ENCODE data around the gene RNF4.

RNF4 gene

DNA sequence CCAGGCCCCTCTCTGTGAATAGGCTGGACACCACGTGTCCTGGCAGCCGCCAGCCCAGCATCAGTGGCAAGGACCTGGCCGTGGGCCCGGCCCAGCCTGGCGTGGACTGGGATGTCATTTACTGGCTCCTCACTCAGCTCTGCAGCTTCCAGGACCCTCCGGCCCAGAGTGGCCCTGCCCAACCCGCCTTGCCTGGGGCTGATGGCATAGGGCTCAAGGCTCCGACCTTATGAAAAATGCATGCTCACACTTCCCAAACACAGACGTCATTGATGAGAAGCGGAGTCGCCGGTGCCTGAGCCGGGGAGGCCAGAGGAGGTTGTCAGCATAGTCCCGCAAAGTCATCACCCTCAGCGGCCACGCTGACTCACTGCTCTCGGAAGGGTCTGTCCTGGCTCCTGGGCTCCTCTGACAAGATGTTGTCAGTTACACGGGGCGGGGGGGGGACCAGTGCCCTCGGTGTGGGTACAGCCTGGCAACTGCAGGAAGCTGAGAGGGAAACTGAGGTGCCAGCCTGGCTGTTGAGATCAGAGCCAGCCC, 35.8 kb upstream of the RNF4 start:
- Mint-ChIP-seq H3K4me3 (no peak overlapping the region), H3K9me3 (no peaks in the 10 kb centered on the region), H3K4me1 (ENCODE audit: low read depth) (no peaks in the 10 kb centered on the region), H3K27me3 (ENCODE audit: low read depth) (peaks cover 3% of the 10 kb centered on the region), H3K36me3 (ENCODE audit: low read depth) (no peaks in the 10 kb centered on the region), H3K27ac (no peak overlapping the region)

DNA sequence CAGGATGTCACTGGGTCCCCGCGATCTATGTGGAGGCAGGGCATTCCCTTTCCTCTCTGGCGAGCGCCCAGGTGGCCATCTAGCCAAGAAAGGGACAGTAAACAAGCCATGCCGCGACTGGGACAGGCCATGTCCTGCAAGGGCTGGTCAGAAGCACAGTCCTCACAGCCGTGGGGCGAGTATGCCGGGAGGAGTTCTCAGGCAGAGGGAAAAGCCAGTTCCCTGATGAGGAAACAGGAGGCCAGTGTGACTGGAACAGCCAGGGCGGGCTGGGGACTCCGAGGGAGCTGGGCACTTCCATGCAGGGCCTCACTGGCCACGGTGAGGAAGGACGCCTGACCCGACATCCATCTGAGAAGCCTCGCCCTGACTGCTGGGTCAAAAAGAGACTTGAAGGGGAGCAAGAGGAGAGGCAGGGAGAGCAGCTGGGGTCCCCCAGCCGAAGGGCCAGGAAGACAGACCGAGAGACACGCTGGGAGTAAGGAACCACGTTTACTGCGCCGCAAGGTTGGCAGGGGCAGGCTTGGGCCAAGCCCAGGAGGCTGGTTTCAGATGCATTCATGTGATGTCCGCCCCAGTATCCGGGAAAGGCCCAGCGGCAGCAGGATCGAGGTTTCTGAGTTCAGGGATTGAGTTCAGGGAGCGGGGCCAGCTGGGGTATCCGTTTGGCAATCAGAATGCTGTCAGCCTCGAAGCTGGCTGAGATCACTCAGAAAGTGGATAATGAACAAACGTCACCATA, 35.1 kb upstream of the RNF4 start:
- H3K27me3 Mint-ChIP-seq (ENCODE audit: low read depth), result peaks cover 3% of the 10 kb centered on the region
- no peaks in the 10 kb centered on the region for H3K36me3 Mint-ChIP-seq (ENCODE audit: low read depth)
- no peak overlapping the region for H3K27ac Mint-ChIP-seq
- no peaks in the 10 kb centered on the region for H3K4me1 Mint-ChIP-seq (ENCODE audit: low read depth)
- no peaks in the 10 kb centered on the region for H3K9me3 Mint-ChIP-seq
- no peak overlapping the region for H3K4me3 Mint-ChIP-seq

DNA sequence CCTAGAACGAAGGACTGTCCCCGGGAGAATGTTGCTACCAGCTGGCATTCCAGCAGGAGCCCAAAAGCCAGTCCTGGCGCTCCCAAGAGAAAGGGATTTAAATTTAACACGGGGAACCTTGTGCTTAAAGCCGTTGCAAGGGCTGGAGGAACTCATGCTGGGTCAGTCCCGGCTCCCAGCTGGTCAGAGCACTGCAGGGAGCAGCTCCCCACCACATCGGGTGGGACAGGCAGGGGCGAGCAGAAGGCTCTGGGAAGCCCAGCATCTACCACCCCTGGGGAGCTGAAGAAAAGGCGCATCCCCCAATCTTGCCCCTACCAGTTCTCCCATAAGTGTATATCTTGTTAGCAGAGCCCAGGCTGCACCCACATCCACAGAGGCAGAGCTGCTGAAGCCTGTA, 34.5 kb upstream of the RNF4 start:
- Mint-ChIP-seq H3K27me3 (ENCODE audit: low read depth) (peaks cover 3% of the 10 kb centered on the region), H3K9me3 (no peaks in the 10 kb centered on the region), H3K4me3 (no peak overlapping the region), H3K27ac (no peak overlapping the region), H3K36me3 (ENCODE audit: low read depth) (no peaks in the 10 kb centered on the region), H3K4me1 (ENCODE audit: low read depth) (no peaks in the 10 kb centered on the region)

DNA sequence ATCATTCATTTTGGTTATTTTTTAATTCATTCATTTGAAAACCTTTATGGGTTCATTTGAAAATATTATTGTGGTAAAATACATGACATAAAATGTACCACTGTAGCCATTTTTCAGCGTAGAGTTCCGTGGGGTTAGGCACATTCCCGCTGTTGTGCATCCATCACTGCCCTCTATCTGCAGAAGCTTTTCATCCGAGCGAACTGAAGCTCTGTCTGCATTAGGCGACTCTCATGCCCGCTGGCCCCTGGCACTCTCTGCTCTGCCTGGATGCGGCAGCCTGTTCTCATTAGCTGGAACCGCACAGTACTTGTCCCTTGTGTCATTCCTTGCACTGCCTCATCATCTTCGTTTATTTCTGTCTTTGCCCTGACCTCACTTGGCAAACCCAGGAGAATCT, 32.6 kb upstream of the RNF4 start:
- no peak overlapping the region for H3K27ac Mint-ChIP-seq
- H3K27me3 Mint-ChIP-seq (ENCODE audit: low read depth), result peaks cover 3% of the 10 kb centered on the region
- no peaks in the 10 kb centered on the region for H3K9me3 Mint-ChIP-seq
- no peak overlapping the region for H3K4me3 Mint-ChIP-seq
- H3K4me1 Mint-ChIP-seq (ENCODE audit: low read depth), result no peaks in the 10 kb centered on the region
- H3K36me3 Mint-ChIP-seq (ENCODE audit: low read depth), result no peaks in the 10 kb centered on the region

DNA sequence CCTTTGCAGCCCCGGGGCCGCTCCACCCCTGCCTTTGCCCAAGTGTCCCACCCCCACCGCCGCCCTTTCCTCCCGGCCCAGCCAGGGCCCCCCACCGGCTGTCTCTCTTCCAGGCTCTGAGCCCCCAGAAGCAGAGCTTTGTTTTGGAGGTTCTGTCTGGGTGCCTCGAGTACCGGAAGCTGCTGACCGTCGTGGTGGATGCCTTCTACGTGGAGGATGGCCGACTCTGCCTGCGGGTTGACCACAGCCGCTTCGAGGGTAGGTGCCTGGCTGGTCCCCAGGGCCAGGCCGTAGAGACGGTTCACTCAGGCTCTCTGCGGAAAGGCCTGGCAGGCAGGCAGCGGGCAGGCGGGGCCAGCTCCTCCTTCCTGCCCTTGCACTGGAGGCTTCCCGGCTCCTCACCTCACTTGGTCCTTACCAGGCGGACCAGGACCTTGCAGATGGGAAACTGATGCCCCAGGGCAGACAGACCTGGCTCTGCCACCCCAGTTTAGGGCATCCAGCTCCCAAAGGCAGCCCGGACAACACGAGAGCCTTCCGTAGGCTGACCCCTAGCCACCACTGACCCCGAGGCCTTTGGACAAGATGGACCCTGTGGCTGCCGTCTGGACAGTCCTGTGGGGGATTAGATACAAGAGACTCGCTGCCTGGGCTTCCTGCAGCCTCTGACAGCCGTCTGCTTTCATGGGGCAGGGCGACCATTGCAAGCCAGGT, 32.0 kb upstream of the RNF4 start:
- no peaks in the 10 kb centered on the region for H3K9me3 Mint-ChIP-seq
- H3K27me3 Mint-ChIP-seq (ENCODE audit: low read depth), result peaks cover 3% of the 10 kb centered on the region
- H3K27ac Mint-ChIP-seq, result no peak overlapping the region
- H3K36me3 Mint-ChIP-seq (ENCODE audit: low read depth), result no peaks in the 10 kb centered on the region
- H3K4me1 Mint-ChIP-seq (ENCODE audit: low read depth), result peaks cover 2% of the 10 kb centered on the region
- no peak overlapping the region for H3K4me3 Mint-ChIP-seq

DNA sequence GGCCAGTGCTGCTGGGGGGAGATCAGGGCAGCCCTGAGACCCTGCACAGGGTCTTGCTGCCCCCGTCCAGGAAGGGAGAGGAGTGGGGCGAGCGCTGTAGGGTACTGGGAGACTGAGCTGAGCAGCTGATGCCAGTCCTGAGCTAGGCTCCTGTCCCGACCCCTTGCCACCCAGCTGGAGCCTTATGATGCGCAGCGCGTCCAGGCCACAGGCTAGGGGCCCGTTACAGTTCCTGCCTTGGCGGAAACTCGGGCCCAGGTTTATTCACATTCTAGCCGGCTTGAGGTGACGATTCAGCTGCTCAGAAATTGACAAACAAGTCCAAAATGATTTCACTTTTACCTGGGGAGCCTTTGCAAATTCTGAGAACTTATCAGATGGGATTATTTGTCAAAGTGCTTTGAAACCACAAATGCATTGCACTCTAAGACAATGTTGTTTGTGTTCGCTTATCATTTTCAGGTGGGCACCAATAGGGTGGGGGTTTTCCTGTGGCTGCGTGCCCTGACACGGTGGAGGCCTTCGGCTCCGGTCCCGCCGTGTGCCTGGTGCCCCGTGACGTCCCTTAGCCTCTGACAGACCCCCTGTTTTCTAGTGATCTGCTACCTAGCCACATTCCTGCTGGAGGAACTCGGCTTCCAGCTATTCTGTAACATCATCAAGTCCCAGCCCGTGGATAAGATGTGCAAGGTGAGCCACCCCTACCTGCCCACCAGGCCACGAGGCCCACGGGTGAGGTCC, 31.3 kb upstream of the RNF4 start:
- Mint-ChIP-seq H3K36me3 (ENCODE audit: low read depth) (no peaks in the 10 kb centered on the region), H3K27ac (no peak overlapping the region), H3K27me3 (ENCODE audit: low read depth) (peaks cover 3% of the 10 kb centered on the region), H3K4me3 (no peak overlapping the region), H3K4me1 (ENCODE audit: low read depth) (peaks cover 2% of the 10 kb centered on the region), H3K9me3 (no peaks in the 10 kb centered on the region)

DNA sequence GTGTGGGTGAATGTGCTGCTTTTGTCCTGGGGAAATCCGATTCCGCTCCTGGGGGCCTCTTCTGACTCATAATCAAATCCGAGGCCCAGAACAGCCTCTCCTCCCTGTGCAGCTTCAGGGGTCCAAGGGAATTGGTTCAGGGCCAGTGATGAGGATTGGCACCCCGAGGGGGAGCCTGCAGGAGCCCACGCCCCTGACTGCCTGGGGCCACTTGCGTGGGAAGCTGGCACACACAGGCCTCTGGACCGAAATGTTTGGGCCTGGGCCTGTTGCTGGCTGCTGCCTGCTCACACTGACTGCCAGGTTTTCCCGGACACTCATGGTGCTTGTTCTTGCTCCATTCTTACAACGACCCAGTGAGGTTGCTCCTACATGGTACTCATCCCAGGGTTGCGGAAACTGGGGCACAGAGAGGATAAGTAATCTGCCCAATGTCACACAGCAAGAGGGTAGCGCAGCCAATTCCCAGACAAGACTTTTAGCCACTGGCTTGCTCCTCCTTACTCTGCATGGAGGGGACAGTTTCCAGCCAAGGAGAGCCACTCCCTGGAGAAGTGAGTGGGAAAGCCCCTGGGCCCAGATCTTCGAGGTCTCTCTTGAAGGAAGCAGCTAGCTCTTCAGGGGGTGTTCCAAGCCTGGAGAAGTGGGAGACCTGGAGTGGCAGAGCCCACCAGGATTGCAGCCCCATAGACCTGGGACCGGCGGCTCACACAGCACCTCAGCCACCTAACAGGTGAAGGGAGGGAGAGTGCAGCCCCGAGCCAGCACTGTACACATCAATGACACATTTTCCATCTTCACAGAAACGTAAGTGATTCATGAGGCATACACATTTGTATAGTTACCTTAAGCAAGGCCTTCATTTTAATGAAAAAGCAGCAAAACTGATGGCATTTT, 29.8 kb upstream of the RNF4 start:
- H3K27me3 Mint-ChIP-seq (ENCODE audit: low read depth), result peaks cover 3% of the 10 kb centered on the region
- no peak overlapping the region for H3K27ac Mint-ChIP-seq
- peaks cover 2% of the 10 kb centered on the region for H3K4me1 Mint-ChIP-seq (ENCODE audit: low read depth)
- H3K36me3 Mint-ChIP-seq (ENCODE audit: low read depth), result no peaks in the 10 kb centered on the region
- H3K9me3 Mint-ChIP-seq, result no peaks in the 10 kb centered on the region
- H3K4me3 Mint-ChIP-seq, result no peak overlapping the region

DNA sequence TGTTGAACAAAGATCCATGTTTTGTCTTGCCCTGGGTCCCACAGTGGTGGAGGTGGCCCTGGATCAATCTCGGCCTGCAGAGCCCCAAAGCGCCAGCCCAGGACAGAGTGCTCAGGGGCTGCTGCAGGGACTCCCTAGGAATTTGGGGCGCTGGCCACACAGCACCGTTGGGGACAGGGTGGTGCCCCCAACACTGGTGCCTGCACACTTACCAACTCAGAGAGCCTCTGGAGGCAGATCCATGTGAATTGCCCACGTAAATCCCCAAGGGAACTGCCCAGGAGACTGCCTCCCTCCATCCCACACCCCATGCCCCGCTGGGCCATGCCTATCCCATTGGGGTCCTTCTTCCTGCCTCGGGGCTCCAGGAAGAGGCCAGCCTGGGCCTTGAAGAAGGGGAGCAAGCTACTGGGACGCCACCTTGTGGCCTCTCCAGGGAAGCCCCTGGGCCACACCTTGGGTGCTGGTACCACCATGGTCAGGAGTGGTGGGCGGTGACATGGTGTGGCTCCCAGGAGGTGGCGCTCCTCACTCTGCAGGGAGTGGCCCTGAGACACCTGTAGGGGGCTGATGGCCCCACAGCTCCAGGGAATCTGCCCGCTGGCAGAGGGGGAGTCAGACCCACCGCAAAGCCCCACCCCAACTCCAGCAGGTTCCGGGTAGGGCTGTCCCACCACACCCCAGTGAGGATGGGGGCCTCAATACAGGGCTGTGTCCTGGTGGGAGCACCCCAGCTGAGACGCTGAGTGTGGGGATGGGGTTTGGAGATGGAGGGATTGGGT, 27.3 kb upstream of the RNF4 start:
- Mint-ChIP-seq H3K27me3 (ENCODE audit: low read depth) (no peaks in the 10 kb centered on the region), H3K4me1 (ENCODE audit: low read depth) (peaks cover 2% of the 10 kb centered on the region), H3K36me3 (ENCODE audit: low read depth) (no peaks in the 10 kb centered on the region), H3K27ac (peak overlapping the region; percentile 27), H3K9me3 (no peaks in the 10 kb centered on the region), H3K4me3 (no peak overlapping the region)

DNA sequence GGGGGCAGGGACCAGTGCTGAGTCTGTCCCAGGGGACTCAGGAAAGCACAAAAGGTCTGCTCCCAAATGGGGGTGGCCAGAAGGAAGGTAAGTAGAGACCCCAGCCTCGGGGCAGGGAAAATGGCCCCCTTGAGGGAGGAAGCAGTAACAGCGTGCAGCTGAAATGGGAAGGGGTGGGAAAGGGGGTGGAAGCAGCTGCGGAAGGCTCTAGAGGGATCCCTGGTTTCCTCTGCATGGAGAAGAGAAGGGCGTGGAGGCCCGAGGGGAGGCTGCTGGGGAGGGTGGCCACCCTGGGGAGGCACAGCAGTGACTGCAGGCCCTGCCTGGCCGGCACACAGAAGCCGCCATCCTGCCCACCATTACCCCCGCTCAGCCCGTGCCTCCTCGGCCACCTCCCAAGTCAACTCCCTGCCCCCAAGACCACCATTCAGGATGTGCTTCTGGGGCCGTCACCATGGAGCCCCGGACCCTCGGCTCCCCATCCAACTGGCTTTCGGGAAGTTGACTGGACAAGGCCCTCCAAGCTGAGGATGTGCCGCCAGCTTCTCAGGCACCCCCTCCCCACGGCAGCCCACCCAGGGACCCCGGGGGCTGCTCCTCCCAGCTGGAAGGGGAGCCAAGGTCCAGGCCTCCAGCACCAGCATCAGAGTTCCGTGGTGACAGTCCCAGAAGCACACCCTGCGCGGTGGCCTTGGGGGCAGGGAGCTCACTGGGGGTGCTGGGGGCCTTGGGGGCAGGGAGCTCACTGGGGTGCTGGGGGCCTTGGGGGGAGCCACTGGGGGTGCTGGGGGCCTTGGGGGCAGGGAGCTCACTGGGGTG, 26.5 kb upstream of the RNF4 start:
- H3K27me3 Mint-ChIP-seq (ENCODE audit: low read depth), result no peaks in the 10 kb centered on the region
- no peaks in the 10 kb centered on the region for H3K9me3 Mint-ChIP-seq
- H3K4me1 Mint-ChIP-seq (ENCODE audit: low read depth), result peaks cover 2% of the 10 kb centered on the region
- no peak overlapping the region for H3K27ac Mint-ChIP-seq
- no peak overlapping the region for H3K4me3 Mint-ChIP-seq
- H3K36me3 Mint-ChIP-seq (ENCODE audit: low read depth), result no peaks in the 10 kb centered on the region

DNA sequence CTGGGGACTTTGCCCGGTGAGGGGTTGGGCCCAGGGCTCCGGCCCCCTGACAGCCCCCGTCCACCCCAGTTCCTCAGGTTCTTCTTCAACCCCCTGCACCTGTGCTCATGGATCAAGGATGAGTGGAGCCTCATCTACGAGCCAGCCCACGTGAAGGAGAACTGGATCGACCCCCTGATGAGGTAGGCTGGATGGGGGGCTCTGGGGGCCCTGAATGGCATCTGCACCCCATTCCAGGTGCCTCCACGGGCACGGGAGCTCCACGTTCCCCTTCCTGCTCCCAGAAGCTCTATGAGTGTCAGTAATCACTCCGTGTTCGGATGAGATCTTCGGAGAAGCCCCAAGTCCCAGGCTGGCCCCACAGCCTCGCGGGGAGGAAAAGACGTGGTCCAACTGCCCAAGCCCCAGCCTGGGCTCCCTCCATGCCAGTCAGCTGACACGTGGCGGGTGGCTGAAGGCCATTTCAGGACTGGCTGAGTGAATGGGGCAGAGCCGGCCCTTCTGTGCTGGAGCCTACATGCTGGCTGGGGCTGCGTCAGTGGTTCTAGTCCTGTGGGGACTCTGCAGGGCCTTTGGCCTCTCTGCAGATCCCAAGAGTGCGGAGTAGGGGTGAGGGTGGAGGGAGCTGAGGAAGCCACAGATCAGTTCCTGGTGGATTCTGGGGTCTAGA, 25.7 kb upstream of the RNF4 start:
- Mint-ChIP-seq H3K4me3 (no peak overlapping the region), H3K9me3 (no peaks in the 10 kb centered on the region), H3K27me3 (ENCODE audit: low read depth) (no peaks in the 10 kb centered on the region), H3K36me3 (ENCODE audit: low read depth) (no peaks in the 10 kb centered on the region), H3K27ac (no peak overlapping the region), H3K4me1 (ENCODE audit: low read depth) (peaks cover 2% of the 10 kb centered on the region)

DNA sequence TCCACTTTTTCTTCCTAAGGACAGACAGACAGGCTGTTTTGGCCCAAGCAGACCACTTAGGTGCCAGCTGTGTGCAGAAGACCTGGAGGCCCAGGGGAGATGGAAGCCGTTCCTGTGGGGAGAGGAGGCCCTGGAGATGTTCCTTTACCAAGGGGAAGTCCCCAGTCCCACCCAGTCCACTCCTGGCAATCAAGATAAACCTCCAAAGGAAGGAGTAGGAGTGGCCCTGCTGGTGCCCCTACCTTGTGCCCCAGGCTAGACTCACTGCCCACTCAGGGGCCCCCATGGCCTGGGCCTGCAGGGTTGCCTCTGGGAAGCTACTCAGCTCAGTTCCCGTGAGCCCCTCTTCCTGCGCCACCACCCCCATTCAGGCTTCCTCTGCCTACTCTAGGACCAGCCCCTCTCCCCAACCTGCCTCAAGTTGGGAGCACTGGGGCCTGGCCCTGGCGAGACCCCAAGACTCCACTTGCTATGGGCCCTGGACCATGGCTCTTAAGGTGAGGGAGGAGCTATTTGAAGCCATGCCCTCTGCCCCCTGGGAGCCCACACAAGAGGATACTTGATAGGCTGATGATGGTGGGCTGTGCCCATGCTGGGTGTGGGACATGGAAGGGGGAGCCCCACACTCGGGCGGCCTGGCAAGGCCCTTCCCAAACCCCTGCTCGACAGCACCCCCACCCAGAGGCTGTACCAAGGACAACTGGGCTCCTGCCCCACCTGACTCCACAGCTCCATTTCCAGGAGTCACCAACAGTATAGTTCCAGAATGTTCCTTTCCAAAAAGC, 24.8 kb upstream of the RNF4 start:
- Mint-ChIP-seq H3K4me3 (no peak overlapping the region), H3K27ac (no peak overlapping the region), H3K36me3 (ENCODE audit: low read depth) (no peaks in the 10 kb centered on the region), H3K9me3 (no peaks in the 10 kb centered on the region), H3K4me1 (ENCODE audit: low read depth) (peaks cover 2% of the 10 kb centered on the region), H3K27me3 (ENCODE audit: low read depth) (no peaks in the 10 kb centered on the region)

DNA sequence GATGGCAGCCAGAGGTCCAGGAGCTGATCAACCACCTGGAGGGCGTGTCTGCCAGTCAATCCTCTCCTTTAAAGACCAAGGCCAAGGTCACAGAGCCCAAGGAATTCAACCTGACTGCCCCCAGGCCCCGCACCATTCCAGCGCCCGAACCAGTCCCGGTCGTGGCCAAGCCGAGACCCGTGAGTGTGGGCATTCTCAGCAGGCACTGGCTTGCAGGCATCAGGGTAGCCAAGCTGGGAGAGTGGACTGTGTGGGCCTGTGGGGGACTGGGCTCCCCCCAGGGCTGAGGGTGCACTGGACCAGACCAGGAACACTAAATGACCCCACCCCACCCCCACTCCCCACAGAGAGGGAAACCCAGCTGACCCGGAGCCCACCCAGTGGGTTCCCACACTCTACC, 23.8 kb upstream of the RNF4 start:
- no peaks in the 10 kb centered on the region for H3K27me3 Mint-ChIP-seq (ENCODE audit: low read depth)
- H3K36me3 Mint-ChIP-seq (ENCODE audit: low read depth), result no peaks in the 10 kb centered on the region
- H3K9me3 Mint-ChIP-seq, result no peaks in the 10 kb centered on the region
- H3K4me1 Mint-ChIP-seq (ENCODE audit: low read depth), result peaks cover 2% of the 10 kb centered on the region
- no peak overlapping the region for H3K27ac Mint-ChIP-seq
- H3K4me3 Mint-ChIP-seq, result no peak overlapping the region

Data from T-helper 1 cell treated with Interleukin-12 subunit alpha and Interleukin-12 subunit beta and Interleukin-4 antibody, amounts not matched to agents 30 μg/mL and 1 μg/mL, for 36 hours (primary cell).